ENCODE results near the gene FCMR. TPM values are rescaled to one million over a fixed set of nuclear protein-coding genes. Genes with fewer than 3 reads are reported as not detected.
A peak's percentile ranks its signal among the peaks of the same experiment; 100 is the strongest.

The FCMR gene
- total and polyA plus RNA-seq, 4 donors: 0.70 to 3.6 (median 1.7) TPM

GRCh38 chr1:206945779-206946178 is 24.0 kb upstream of the FCMR start:
- H3K27me3 ChIP-seq (ENCODE audit: control insufficient read depth in 4 of 4, insufficient read depth in 4 of 4, low read length in 3 of 4): no peaks in the 10 kb centered on the region
- H3K9me3 ChIP-seq (ENCODE audit: control insufficient read depth in 4 of 4, low read length in 3 of 4): peaks cover 0 to 2% (median 0%) of the 10 kb centered on the region in 4 donors
- peak overlapping the region in 1 of 2 donors; percentile 44 for H3K9ac ChIP-seq (ENCODE audit: low read depth in 1 of 2, low read length in 2 of 2)
- peak overlapping the region; percentile 1 to 56 (median 14) for H3K4me3 ChIP-seq (ENCODE audit: low read depth in 1 of 3, low read length in 3 of 3)
- DNase-seq (ENCODE audit: low spot score): no peak
- peaks cover 9 to 62% (median 39%) of the 10 kb centered on the region in 4 donors for H3K4me1 ChIP-seq (ENCODE audit: control insufficient read depth in 4 of 4, insufficient read depth in 4 of 4, low read length in 3 of 4)
- H3K27ac ChIP-seq (ENCODE audit: low read depth in 1 of 2, low read length in 2 of 2): peak overlapping the region; percentile 32 to 74
- no peak for TF ChIP-seq HNF4A (conservative IDR thresholded peaks at IDR 0.05)
- H3K36me3 ChIP-seq (ENCODE audit: control insufficient read depth in 4 of 4, insufficient read depth in 3 of 4, low read depth in 1 of 4, low read length in 3 of 4): no peaks in the 10 kb centered on the region
- WGBS: 48% methylated on average over 4 of the region's 4 CpGs

- no peak for DNase-seq (ENCODE audit: low spot score)
- WGBS: 75% methylated on average over 5 of the region's 5 CpGs
- no peak for TF ChIP-seq EGR1 (IDR thresholded peaks at IDR 0.05; ENCODE audit: low read depth in 2 of 2)
- TF ChIP-seq YY1 (IDR thresholded peaks at IDR 0.05): no peak
- no peak overlapping the region for H3K27ac ChIP-seq (ENCODE audit: low read depth in 1 of 2, low read length in 2 of 2)
- H3K4me1 ChIP-seq (ENCODE audit: control insufficient read depth in 4 of 4, insufficient read depth in 4 of 4, low read length in 3 of 4): peaks cover 5 to 52% (median 30%) of the 10 kb centered on the region in 4 donors
- H3K36me3 ChIP-seq (ENCODE audit: control insufficient read depth in 4 of 4, insufficient read depth in 3 of 4, low read depth in 1 of 4, low read length in 3 of 4): no peaks in the 10 kb centered on the region
- no peak overlapping the region for H3K9ac ChIP-seq (ENCODE audit: low read depth in 1 of 2, low read length in 2 of 2)
- no peaks in the 10 kb centered on the region for H3K27me3 ChIP-seq (ENCODE audit: control insufficient read depth in 4 of 4, insufficient read depth in 4 of 4, low read length in 3 of 4)
- H3K9me3 ChIP-seq (ENCODE audit: control insufficient read depth in 4 of 4, low read length in 3 of 4): no peaks in the 10 kb centered on the region
- no peak overlapping the region for H3K4me3 ChIP-seq (ENCODE audit: low read depth in 1 of 3, low read length in 3 of 3)
These were observed 23.0 kb upstream of the FCMR start for GRCh38 chr1:206944703-206945102.

- Histone ChIP-seq H3K4me3 (ENCODE audit: low read depth in 1 of 3, low read length in 3 of 3) (no peak overlapping the region), H3K27me3 (ENCODE audit: control insufficient read depth in 4 of 4, insufficient read depth in 4 of 4, low read length in 3 of 4) (no peaks in the 10 kb centered on the region), H3K4me1 (ENCODE audit: control insufficient read depth in 4 of 4, insufficient read depth in 4 of 4, low read length in 3 of 4) (peaks cover 2 to 36% (median 17%) of the 10 kb centered on the region in 4 donors), H3K9ac (ENCODE audit: low read depth in 1 of 2, low read length in 2 of 2) (no peak overlapping the region), H3K36me3 (ENCODE audit: control insufficient read depth in 4 of 4, insufficient read depth in 3 of 4, low read depth in 1 of 4, low read length in 3 of 4) (peaks cover 0 to 2% (median 0%) of the 10 kb centered on the region in 4 donors), H3K9me3 (ENCODE audit: control insufficient read depth in 4 of 4, low read length in 3 of 4) (no peaks in the 10 kb centered on the region), H3K27ac (ENCODE audit: low read depth in 1 of 2, low read length in 2 of 2) (no peak overlapping the region)
- WGBS: 25% methylated on average over 6 of the region's 6 CpGs
- TF ChIP-seq REST (IDR thresholded peaks at IDR 0.05) (no peak), SP1 (IDR thresholded peaks at IDR 0.05) (peak; percentile 26), RXRA (IDR thresholded peaks at IDR 0.05) (peak in 1 of 2 donors; percentile 28), HNF4G (IDR thresholded peaks at IDR 0.05) (no peak), FOXA2 (IDR thresholded peaks at IDR 0.05) (no peak), YY1 (IDR thresholded peaks at IDR 0.05) (peak; percentile 61)
- DNase-seq (ENCODE audit: low spot score): no peak
These were observed 20.2 kb upstream of the FCMR start for GRCh38 chr1:206941766-206942418.

GRCh38 chr1:206940588-206940936 is 18.8 kb upstream of the FCMR start:
- no peak overlapping the region for H3K27ac ChIP-seq (ENCODE audit: low read depth in 1 of 2, low read length in 2 of 2)
- no peak for DNase-seq (ENCODE audit: low spot score)
- no peak overlapping the region for H3K4me3 ChIP-seq (ENCODE audit: low read depth in 1 of 3, low read length in 3 of 3)
- no peak for TF ChIP-seq HNF4G (IDR thresholded peaks at IDR 0.05)
- no peak for TF ChIP-seq RAD21 (IDR thresholded peaks at IDR 0.05)
- TF ChIP-seq REST (IDR thresholded peaks at IDR 0.05): no peak
- TF ChIP-seq JUND (IDR thresholded peaks at IDR 0.05): no peak
- no peak for TF ChIP-seq CTCF (IDR thresholded peaks at IDR 0.05; ENCODE audit: low read depth, low read length, missing input control)
- no peak for TF ChIP-seq SP1 (IDR thresholded peaks at IDR 0.05)
- no peak for TF ChIP-seq NR2F2 (IDR thresholded peaks at IDR 0.05)
- no peak for TF ChIP-seq FOXA1 (IDR thresholded peaks at IDR 0.05)
- TF ChIP-seq RXRA (IDR thresholded peaks at IDR 0.05): no peak
- TF ChIP-seq EGR1 (IDR thresholded peaks at IDR 0.05; ENCODE audit: low read depth in 2 of 2): no peak
- peaks cover 2 to 25% (median 10%) of the 10 kb centered on the region in 4 donors for H3K4me1 ChIP-seq (ENCODE audit: control insufficient read depth in 4 of 4, insufficient read depth in 4 of 4, low read length in 3 of 4)
- H3K36me3 ChIP-seq (ENCODE audit: control insufficient read depth in 4 of 4, insufficient read depth in 3 of 4, low read depth in 1 of 4, low read length in 3 of 4): peaks cover 0 to 2% (median 0%) of the 10 kb centered on the region in 4 donors
- H3K9ac ChIP-seq (ENCODE audit: low read depth in 1 of 2, low read length in 2 of 2): no peak overlapping the region
- H3K27me3 ChIP-seq (ENCODE audit: control insufficient read depth in 4 of 4, insufficient read depth in 4 of 4, low read length in 3 of 4): no peaks in the 10 kb centered on the region
- no peaks in the 10 kb centered on the region for H3K9me3 ChIP-seq (ENCODE audit: control insufficient read depth in 4 of 4, low read length in 3 of 4)
- WGBS: 85% methylated on average over 3 of the region's 3 CpGs

All from liver (tissue), 9 donors.